Measurements from ENCODE around the gene TRIO.
A peak's percentile ranks its signal among the peaks of the same experiment; 100 is the strongest.
"Not testable (repeated sequence)": the region's sequence is repeated elsewhere in the genome, so short reads cannot be mapped to it uniquely, and the experiment has no call there.

Gene TRIO

GRCh38 chr5:14435481-14435880 lies 292.3 kb downstream of the TRIO start:
- no peak for DNase-seq (ENCODE audit: low read depth in 2 of 2)

GRCh38 chr5:14436122-14436521 lies 293.0 kb downstream of the TRIO start:
- DNase-seq (ENCODE audit: low read depth in 2 of 2) = not testable (repeated sequence)

- DNase-seq (ENCODE audit: low read depth in 2 of 2) = no peak
Observed at GRCh38 chr5:14436801-14437542, 293.8 kb downstream of the TRIO start.

GRCh38 chr5:14438195-14438606 lies 295.1 kb downstream of the TRIO start:
- DNase-seq (ENCODE audit: low read depth in 2 of 2) = no peak

- DNase-seq (ENCODE audit: low read depth in 2 of 2) = no peak
Observed at GRCh38 chr5:14439087-14439871, 296.1 kb downstream of the TRIO start.

GRCh38 chr5:14440223-14440581 lies 297.1 kb downstream of the TRIO start:
- DNase-seq (ENCODE audit: low read depth in 2 of 2) = no peak

GRCh38 chr5:14440582-14441431 lies 297.7 kb downstream of the TRIO start:
- peak; percentile 98 for DNase-seq (ENCODE audit: low read depth in 2 of 2)

GRCh38 chr5:14441641-14442040 lies 298.5 kb downstream of the TRIO start:
- no peak for DNase-seq (ENCODE audit: low read depth in 2 of 2)

- DNase-seq (ENCODE audit: low read depth in 2 of 2) = no peak
Observed at GRCh38 chr5:14442536-14442935, 299.4 kb downstream of the TRIO start.

- DNase-seq (ENCODE audit: low read depth in 2 of 2) = peak in 1 of 2 experiments; percentile 19
Observed at GRCh38 chr5:14443671-14444093, 300.5 kb downstream of the TRIO start.

- no peak for DNase-seq (ENCODE audit: low read depth in 2 of 2)
Observed at GRCh38 chr5:14444161-14444560, 301.0 kb downstream of the TRIO start.

GRCh38 chr5:14445013-14445412 lies 301.9 kb downstream of the TRIO start:
- DNase-seq (ENCODE audit: low read depth in 2 of 2) = no peak

GRCh38 chr5:14445576-14446290 lies 302.6 kb downstream of the TRIO start:
- peak; percentile 45 to 46 for DNase-seq (ENCODE audit: low read depth in 2 of 2)

GRCh38 chr5:14447958-14448911 lies 305.1 kb downstream of the TRIO start:
- DNase-seq (ENCODE audit: low read depth in 2 of 2) = peak in 1 of 2 experiments; percentile 30

- DNase-seq (ENCODE audit: low read depth in 2 of 2) = peak; percentile 86
Observed at GRCh38 chr5:14449052-14449661, 306.0 kb downstream of the TRIO start.

GRCh38 chr5:14450018-14450524 lies 306.9 kb downstream of the TRIO start:
- peak; percentile 96 for DNase-seq (ENCODE audit: low read depth in 2 of 2)

- DNase-seq (ENCODE audit: low read depth in 2 of 2) = no peak
Observed at GRCh38 chr5:14450742-14451141, 307.6 kb downstream of the TRIO start.

GRCh38 chr5:14451871-14452270 lies 308.7 kb downstream of the TRIO start:
- no peak for DNase-seq (ENCODE audit: low read depth in 2 of 2)

- peak; percentile 70 for DNase-seq (ENCODE audit: low read depth in 2 of 2)
Observed at GRCh38 chr5:14452685-14453454, 309.7 kb downstream of the TRIO start.

Measured in fibroblast of skin of left quadriceps (primary cell).